Measurements from ENCODE around the gene CSTA.
"Not testable (repeated sequence)": the region's sequence is repeated elsewhere in the genome, so short reads cannot be mapped to it uniquely, and the experiment has no call there.

The CSTA gene

DNA sequence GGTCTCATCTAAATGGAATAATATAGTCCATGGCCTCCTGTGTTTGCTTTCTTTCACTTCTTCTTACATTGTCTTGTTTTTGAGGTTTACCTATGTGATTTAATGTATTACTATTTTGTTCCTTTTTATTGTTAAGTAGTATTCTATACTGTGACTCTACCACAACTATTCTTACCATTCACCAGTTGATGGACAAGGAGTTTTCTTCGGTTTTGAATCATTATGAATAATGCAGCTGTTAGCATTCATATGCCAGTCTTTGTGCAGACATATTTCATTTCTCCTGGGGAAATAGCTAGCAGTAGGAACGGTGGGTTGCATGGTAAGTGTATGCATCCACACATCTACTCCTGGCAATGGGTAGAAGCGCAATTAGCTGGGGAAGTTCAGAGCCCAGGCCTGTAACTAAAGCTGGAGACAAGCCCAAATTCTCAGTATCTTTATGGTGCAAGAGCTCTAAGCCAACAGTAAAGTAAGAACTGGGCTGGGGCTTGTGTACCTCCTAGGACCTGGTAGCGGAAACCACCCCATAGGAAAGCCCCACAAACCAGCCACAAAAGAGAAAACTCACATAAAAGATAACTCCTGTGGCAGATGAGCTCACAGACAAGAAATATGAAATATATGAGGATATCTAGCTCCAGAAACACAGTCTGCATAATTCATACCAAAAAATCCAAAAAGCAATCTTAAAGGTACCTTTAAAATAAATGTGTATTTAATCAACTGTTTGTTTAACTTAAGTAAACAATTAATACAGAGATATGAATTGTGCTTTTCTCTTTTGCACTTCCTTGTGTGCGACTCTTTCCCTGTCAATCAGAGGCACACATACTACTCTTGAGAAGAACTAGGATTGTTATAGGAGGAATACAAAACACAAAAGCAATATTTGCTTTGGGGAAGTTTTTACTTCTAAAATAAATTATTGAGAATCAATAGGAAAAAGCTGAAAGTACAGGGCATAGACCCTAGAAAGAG lies 2.7 kb upstream of the CSTA start:
- DNase-seq (ENCODE audit: low read depth): no peak

DNA sequence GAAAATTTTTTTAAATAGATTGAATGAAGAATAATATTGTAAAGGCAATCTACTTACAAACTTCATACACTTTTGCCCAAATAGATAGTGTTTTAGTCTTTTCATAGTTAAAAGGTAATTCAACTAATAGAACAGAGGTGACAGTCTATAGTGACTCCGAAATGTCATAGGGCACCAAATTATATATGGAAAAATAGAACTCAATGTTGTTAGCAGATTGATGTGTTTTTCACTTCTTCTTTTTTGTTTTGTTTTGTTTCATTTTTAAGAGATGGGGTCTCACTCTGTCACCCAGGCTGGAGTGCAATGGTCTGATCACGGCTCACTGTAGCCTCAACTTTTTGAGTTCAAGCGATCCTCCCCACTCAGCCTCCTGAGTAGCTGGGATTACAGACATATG lies 721 bp downstream of the CSTA start:
- no peak for DNase-seq (ENCODE audit: low read depth)

- DNase-seq (ENCODE audit: low read depth): no peak
These were observed 6.8 kb downstream of the CSTA start for GRCh38 chr3:122331886-122332285.

- no peak for DNase-seq (ENCODE audit: low read depth)
These were observed 7.5 kb downstream of the CSTA start for GRCh38 chr3:122332551-122332950.

DNA sequence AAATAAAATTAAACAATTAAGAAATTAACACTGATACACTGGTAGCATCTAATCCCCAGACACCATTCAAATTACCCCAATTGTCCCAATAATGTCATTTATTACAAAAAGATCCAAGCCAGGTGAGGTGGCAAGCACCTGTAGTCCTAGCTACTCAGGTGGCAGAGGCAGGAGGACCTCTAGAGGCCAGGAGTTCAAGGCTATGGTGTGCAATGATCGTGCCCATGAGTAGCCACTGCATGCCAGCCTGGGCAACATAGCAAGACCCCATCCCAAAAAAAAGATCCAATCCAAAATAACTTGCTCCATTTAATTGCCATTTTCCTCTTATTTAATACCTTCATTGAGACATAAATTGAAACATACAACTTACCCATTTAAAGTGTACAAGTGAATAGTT lies 17.8 kb downstream of the CSTA start:
- no peak for DNase-seq (ENCODE audit: low read depth)

DNA sequence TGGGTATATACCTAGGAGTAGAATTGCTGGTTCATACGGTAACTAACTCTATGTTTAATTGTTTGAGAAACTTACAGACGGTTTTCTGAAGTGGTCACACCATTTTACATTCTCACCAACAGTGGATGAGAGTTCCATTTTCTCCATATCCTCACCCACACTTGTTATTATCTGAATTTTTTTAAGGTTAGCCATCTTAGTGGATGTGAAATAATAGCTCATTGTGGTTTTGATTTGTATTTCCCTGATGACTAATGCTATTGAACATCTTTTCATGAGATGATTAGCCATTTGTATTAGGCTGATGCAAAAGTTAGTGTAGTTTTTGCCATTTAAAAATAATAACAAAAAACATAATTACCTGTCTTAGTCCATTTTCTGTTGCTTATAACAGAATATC lies 18.6 kb downstream of the CSTA start:
- DNase-seq (ENCODE audit: low read depth): no peak

DNA sequence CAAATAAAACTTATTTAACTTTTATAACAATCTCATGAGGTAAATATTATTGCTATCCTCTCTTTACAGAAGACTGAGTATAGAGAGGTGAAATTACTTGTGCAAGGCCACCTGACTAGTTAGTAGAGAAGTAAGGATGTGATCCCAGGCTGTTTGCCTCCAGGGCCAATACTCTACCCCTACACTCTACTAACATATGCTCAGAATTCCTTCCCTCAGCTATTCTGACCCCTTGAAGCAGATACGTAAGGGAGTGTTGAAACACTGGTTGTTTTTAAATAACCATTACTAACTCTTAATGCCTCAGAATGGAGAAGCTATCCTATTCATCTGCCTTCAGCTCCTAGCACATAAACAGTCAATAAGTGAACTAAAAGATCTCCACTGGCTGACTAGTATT lies 24.1 kb downstream of the CSTA start:
- no peak for DNase-seq (ENCODE audit: low read depth)

DNA sequence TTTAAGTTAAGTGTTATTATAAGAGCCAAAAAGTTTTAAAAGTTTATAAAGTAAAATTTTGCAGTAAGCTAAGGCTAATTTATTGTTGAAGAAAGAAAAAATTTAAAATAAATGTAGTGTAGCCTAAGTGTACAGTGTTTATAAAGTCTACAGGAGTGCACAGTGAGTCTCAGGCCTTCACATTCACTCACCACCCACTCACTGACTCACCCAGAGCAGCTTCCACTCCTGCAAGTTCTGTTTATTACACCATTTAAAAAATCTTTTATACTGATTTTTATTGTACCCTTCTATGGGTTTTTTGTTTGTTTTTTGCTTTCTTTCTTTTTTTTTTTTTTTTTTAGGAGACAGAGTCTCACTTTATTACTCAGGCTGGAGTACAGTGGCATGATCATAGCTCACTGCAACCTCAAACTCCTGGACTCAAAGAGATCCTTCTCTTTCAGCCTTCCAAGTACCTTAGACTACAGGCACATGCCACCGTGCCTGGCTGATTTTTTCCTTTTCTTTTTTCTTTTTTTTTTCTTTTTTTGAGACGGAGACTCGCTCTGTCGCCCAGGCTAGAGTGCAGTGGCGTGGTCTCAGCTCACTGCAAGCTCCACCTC lies 25.9 kb downstream of the CSTA start:
- no peak for DNase-seq (ENCODE audit: low read depth)

- DNase-seq (ENCODE audit: low read depth): no peak
These were observed 26.6 kb downstream of the CSTA start for GRCh38 chr3:122351612-122352011.

- no peak for DNase-seq (ENCODE audit: low read depth)
These were observed 28.2 kb downstream of the CSTA start for GRCh38 chr3:122353215-122353614.

DNA sequence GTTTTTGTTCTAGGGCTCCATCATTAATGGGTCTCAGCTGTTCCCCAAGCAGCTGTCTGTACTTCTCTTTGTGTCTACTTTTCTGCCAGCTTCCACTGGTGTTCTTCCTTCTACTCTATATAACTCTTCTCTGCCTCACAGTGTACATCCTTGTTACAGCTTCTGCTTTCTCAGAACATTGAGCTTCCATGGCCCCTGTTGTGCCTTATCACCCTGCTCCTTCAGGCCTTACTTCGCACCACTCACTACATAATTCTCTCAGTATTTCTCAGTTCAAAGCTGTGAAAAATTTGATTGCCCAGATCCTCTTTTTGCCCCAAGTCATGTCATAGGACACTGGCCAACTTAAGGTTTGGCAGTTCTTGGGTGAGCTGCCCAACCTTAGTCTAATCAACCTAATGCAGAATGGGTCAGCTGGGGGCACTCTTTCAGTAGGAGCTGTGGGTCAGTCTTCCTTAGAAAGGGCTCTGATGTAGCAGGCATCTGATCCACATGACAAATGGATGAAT lies 28.9 kb downstream of the CSTA start:
- no peak for DNase-seq (ENCODE audit: low read depth)

- DNase-seq (ENCODE audit: low read depth): no peak
These were observed 30.6 kb downstream of the CSTA start for GRCh38 chr3:122355612-122356011.

- no peak for DNase-seq (ENCODE audit: low read depth)
These were observed 31.4 kb downstream of the CSTA start for GRCh38 chr3:122356402-122356801.

DNA sequence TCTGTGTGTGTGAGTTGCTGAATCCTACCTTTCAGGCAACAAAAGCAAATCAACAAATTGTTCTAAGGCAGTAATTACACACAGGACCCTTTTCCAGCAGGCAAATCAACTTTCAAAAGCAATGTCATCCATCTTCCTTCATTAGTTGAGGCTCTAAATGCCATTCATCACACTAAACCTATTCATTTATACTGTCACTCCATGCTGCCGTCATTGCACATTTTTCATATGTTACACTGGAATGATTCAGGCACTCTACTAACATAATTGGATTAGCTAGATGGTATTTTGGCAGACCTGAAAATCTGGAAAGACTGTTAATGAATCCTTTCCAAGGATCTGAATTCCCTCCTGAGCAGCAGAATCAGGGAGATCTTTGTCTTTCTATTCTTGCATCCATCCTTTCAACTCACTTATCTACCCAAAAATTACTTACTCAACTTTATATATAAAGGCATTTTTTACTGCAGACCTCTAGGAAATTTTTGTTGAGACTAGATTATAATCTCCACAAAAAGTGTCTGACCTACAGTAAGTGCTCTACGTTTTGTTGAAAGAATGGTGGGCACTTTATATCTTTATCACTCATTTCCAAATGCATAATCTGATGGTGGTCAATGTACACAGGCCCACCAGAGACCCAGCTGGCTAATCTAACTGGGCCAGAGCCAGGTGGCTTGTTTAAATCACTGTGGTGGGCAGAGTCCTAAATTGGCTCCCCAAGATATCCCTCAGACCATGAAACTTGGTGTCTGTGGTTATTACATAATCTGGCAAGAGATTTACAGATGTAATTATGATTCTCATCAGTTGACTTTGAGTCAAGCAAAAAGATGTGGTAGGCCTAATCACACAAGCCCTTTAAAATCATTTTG lies 33.0 kb downstream of the CSTA start:
- no peak for DNase-seq (ENCODE audit: low read depth)

- no peak for DNase-seq (ENCODE audit: low read depth)
These were observed 33.6 kb downstream of the CSTA start for GRCh38 chr3:122358703-122359032.

- no peak for DNase-seq (ENCODE audit: low read depth)
These were observed 37.0 kb downstream of the CSTA start for GRCh38 chr3:122362026-122362425.

DNA sequence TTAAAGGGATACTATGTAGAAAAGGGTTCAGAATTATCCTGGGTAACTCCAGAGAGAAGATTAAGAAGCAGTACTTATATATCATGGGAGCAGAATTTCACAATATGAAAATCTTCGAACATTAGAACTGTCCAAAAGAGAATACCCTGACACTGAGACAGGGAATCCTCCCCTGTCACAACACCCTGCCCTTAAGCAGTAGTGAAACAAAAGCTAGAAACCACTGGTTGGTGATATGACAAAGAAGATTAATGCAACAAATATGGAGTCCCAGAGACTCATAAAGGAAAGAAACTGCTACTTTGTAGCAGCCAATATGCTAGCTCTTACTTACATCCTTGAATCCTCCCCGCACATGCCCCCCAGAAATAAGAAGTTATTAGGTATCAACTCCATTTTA lies 39.4 kb downstream of the CSTA start:
- DNase-seq (ENCODE audit: low read depth): no peak

- DNase-seq (ENCODE audit: low read depth): no peak
These were observed 40.0 kb downstream of the CSTA start for GRCh38 chr3:122365073-122365472.

DNA sequence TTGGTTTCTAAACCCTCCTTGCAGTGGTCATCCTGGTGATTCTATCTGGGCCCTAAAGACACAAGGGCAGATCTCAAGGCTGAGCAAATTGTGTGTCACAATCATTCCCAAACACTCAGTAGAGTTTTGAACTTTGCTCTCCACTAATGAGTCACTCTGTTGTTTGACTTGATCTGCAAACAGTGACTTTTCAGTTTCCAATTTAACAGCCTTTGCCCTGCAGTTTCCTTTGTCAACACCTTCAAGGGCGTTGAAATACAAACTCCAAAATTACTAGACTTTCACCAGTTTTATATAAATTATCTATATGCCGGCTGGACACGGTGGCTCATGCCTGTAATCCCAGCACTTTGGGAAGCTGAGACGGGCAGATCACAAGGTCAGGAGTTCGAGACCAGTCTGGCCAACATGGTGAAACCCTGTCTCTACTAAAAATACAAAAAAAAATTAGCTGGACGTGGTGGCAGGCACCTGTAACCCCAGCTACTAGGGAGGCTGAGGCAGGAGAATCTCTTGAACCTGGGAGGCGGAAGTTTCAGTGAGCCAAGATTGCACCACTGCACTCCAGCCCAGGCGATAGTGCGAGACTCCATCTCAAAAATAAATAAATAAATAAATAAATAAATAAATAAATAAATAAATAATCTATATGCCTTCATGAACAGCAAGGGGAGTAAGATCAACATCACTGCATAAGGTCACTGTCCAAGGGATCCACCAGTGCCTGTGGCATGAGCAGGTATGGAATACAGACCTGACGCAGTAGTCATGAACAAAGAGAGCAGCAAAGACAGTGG lies 40.7 kb downstream of the CSTA start:
- not testable (repeated sequence) for DNase-seq (ENCODE audit: low read depth)

DNA sequence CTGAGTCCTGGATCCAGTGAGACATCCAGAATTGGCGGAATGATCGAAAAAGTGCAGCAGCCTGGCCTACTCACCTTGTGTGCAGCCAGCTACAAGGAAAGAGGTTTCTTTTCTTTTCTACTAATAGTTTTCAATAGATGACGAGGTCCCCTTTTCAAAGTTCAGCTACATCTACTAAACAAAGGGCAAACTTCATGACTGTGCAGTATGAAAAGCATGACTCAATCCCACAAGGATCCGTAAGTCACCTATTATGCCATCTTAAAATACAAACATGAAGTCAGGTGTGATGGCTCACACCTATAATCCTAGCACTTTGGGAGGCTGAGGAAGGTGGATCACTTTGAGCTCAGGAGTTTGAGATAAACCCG lies 41.3 kb downstream of the CSTA start:
- DNase-seq (ENCODE audit: low read depth): no peak

DNA sequence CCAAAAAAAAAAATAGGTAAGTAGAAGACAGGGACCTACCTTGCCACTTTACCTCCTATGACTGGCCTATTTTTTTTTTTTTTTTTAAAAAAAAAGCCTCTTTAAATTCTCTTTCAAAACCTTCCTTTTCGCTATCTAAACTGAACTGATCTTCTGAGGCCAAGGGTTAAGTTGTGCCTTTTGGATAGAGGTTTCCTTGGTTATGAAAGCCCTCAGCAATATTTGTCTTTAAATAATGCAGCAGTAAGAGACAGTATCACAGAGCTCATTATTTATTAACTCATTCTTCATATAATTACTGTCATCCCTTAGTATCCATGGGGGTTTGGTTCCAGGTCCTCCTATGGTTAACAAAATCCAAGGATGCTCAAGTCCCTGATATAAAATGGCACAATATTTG lies 49.0 kb downstream of the CSTA start:
- no peak for DNase-seq (ENCODE audit: low read depth)

- DNase-seq (ENCODE audit: low read depth): no peak
These were observed 52.9 kb downstream of the CSTA start for GRCh38 chr3:122377975-122378374.
